Left lung (tissue), 10 donors: ENCODE results near the gene MYRF. TPM values are rescaled to one million over a fixed set of nuclear protein-coding genes. Genes with fewer than 3 reads are reported as not detected.

Source experiments
- ATAC-seq: fragments of 200-7000 bp; cut with Tn5 transposase; one replicate; pipeline ENCODE4 v1.9.1; 2020; ENCODE audit warnings: moderate library complexity
- DNase-seq, 4 donors: peaks; one replicate each; pipeline ENCODE4 v3.0.0-alpha.2; 2013 to 2020
- H3K27ac ChIP-seq, 2 donors: fragments of 200-600 bp; sonication (generic) in 1 of 2; one replicate each; pipeline versions ENCODE4 v1.5.0 to v1.8.0; 2020 to 2021
- H3K27me3 ChIP-seq, 2 donors: fragments of 200-600 bp; sonication (generic) in 1 of 2; one replicate each; pipeline versions ENCODE4 v1.5.0 to v1.8.0; 2020 to 2021
- H3K36me3 ChIP-seq, 2 donors: fragments of 200-600 bp; sonication (generic) in 1 of 2; one replicate each; pipeline versions ENCODE4 v1.5.0 to v1.8.0; 2020 to 2021
- H3K4me1 ChIP-seq, 2 donors: fragments of 200-600 bp; one replicate each; pipeline ENCODE4 v1.8.0; 2021
- H3K4me3 ChIP-seq, 2 donors: fragments of 200-600 bp; sonication (generic) in 1 of 2; one replicate each; pipeline versions ENCODE4 v1.5.0 to v1.8.0; 2020 to 2021; ENCODE audit warnings: mild to moderate bottlenecking in 1 of 2
- H3K9me3 ChIP-seq, 2 donors: fragments of 200-600 bp; sonication (generic) in 1 of 2; one replicate each; pipeline versions ENCODE4 v1.5.0 to v1.8.0; 2020 to 2021
- intact Hi-C, 2 donors: fragments of 100-400 bp; cut with DNase I; formaldehyde crosslinking; loops; one replicate each; pipeline versions ENCODE4 v1.11.2 to v1.14.2; 2022
- polyA plus RNA-seq, 6 donors: library from polyadenylated mRNA; unstranded; fragments of 120-200 nt; gene quantifications; one replicate each; pipeline ENCODE4 v1.2.1, GENCODE V29; 2013; ENCODE audit not compliant: insufficient read length in 6 of 6
- total RNA-seq, 2 donors: library from RNA; stranded (reverse); fragmentation: NEBNext Ultra II Directional; extraction: Animal tissue kit (Norgen Biotek cat#: 25700); gene quantifications; one replicate each; pipeline ENCODE4 v1.2.1, GENCODE V29; 2021
- TF ChIP-seq, protein P1 (sequence below), 2 donors: fragments of 200-600 bp; sonication (generic) in 1 of 2; IDR thresholded peaks; one replicate each; pipeline versions ENCODE4 v1.5.0 to v1.8.0; 2021; ENCODE audit warnings: antibody characterized with exemption in 2 of 2
- donor health status: DM: no; HTN: yes; CAD: no.
- donor health status: DM: no; HTN: no; CAD: no.

Gene MYRF
- total and polyA plus RNA-seq, 8 donors: 15.4 to 37.2 (median 29.9) TPM

GRCh38 chr11:61718046-61718531 lies 34.3 kb upstream of the MYRF start:
- TF ChIP-seq, protein P1, sequence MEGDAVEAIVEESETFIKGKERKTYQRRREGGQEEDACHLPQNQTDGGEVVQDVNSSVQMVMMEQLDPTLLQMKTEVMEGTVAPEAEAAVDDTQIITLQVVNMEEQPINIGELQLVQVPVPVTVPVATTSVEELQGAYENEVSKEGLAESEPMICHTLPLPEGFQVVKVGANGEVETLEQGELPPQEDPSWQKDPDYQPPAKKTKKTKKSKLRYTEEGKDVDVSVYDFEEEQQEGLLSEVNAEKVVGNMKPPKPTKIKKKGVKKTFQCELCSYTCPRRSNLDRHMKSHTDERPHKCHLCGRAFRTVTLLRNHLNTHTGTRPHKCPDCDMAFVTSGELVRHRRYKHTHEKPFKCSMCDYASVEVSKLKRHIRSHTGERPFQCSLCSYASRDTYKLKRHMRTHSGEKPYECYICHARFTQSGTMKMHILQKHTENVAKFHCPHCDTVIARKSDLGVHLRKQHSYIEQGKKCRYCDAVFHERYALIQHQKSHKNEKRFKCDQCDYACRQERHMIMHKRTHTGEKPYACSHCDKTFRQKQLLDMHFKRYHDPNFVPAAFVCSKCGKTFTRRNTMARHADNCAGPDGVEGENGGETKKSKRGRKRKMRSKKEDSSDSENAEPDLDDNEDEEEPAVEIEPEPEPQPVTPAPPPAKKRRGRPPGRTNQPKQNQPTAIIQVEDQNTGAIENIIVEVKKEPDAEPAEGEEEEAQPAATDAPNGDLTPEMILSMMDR (IDR thresholded peaks at IDR 0.05): no peak
- Histone ChIP-seq H3K27me3 (peaks cover 0 to 8% of the 10 kb centered on the region in 2 donors), H3K4me1 (peaks cover 0 to 35% of the 10 kb centered on the region in 2 donors), H3K36me3 (peaks cover 0 to 3% of the 10 kb centered on the region in 2 donors), H3K4me3 (no peak overlapping the region), H3K27ac (no peak overlapping the region), H3K9me3 (no peaks in the 10 kb centered on the region)
- DNase-seq (no peak), ATAC-seq (no peak)
- intact Hi-C loops: no loop called here

GRCh38 chr11:61718621-61719302 lies 33.7 kb upstream of the MYRF start:
- TF ChIP-seq, protein P1 (IDR thresholded peaks at IDR 0.05): no peak
- intact Hi-C loops: no loop called here
- ATAC-seq (peak; percentile 62), DNase-seq (peak in 2 of 4 donors; percentile 68 to 89)
- H3K4me3 ChIP-seq: peak overlapping the region in 1 of 2 donors; percentile 20
- H3K27ac ChIP-seq: no peak overlapping the region
- H3K36me3 ChIP-seq: peaks cover 0 to 3% of the 10 kb centered on the region in 2 donors
- H3K4me1 ChIP-seq: peaks cover 0 to 35% of the 10 kb centered on the region in 2 donors
- H3K27me3 ChIP-seq: peaks cover 0 to 8% of the 10 kb centered on the region in 2 donors
- no peaks in the 10 kb centered on the region for H3K9me3 ChIP-seq

- ATAC-seq: no peak
- Histone ChIP-seq H3K36me3 (peaks cover 0 to 3% of the 10 kb centered on the region in 2 donors), H3K9me3 (no peaks in the 10 kb centered on the region), H3K27me3 (peaks cover 0 to 8% of the 10 kb centered on the region in 2 donors), H3K4me1 (peaks cover 0 to 35% of the 10 kb centered on the region in 2 donors), H3K4me3 (no peak overlapping the region), H3K27ac (no peak overlapping the region)
- TF ChIP-seq, protein P1 (IDR thresholded peaks at IDR 0.05): no peak
- peak in 1 of 4 donors; percentile 68 for DNase-seq
- intact Hi-C loops: no loop called here
Observed at GRCh38 chr11:61719978-61720377, 32.5 kb upstream of the MYRF start.

DNA sequence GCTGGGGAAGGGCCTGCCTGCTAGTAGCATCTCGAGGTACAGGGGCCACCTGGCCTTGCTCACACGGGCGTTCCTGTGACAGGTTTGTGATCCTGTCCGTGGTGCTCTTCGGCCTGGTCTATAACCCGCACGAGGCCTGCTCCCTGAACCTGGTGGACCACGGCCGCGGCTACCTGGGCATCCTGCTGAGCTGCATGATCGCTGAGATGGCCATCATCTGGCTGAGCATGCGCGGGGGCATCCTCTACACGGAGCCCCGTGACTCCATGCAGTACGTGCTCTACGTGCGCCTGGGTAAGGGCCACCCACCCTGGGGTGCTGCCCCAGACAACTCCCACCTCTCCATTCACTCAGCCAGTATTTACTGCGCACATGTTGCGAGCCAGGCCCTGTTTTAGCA lies 31.8 kb upstream of the MYRF start:
- Histone ChIP-seq H3K9me3 (no peaks in the 10 kb centered on the region), H3K27me3 (peaks cover 0 to 8% of the 10 kb centered on the region in 2 donors), H3K4me1 (peaks cover 0 to 31% of the 10 kb centered on the region in 2 donors), H3K36me3 (peaks cover 0 to 3% of the 10 kb centered on the region in 2 donors), H3K27ac (no peak overlapping the region), H3K4me3 (no peak overlapping the region)
- TF ChIP-seq, protein P1 (IDR thresholded peaks at IDR 0.05): no peak
- peak in 1 of 4 donors; percentile 65 for DNase-seq
- ATAC-seq: no peak
- intact Hi-C loops: no loop called here

DNA sequence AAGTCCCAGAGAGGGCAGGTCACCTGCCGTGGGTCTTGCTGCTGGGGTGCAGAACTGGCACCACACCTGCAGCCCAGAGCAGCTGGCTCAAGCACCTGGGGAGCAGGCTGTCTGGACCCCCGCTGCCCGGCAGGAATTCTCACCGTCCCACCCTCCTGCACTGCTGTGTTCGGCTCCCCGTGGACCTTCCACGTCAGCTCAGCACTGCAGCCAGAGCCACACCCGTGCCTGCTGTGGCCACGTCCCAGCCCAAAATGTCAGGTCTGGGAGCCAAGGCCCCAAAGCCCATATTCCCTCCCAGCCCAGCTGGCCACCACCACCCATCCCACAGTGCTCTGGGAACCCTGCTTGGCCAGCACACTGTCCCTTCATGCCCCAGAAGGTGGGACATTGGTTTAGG lies 28.0 kb upstream of the MYRF start:
- ATAC-seq (no peak), DNase-seq (no peak)
- no peaks in the 10 kb centered on the region for H3K27me3 ChIP-seq
- TF ChIP-seq, protein P1 (IDR thresholded peaks at IDR 0.05): no peak
- H3K9me3 ChIP-seq: no peaks in the 10 kb centered on the region
- no peaks in the 10 kb centered on the region for H3K4me1 ChIP-seq
- no peak overlapping the region for H3K4me3 ChIP-seq
- intact Hi-C loops: no loop called here
- no peak overlapping the region for H3K27ac ChIP-seq
- peaks cover 0 to 3% of the 10 kb centered on the region in 2 donors for H3K36me3 ChIP-seq
